KG1 (cell line): ENCODE measurements around the gene C19orf25.
"Not testable (repeated sequence)": the region's sequence is repeated elsewhere in the genome, so short reads cannot be mapped to it uniquely, and the experiment has no call there.

Experiments used
- DNase-seq: peaks from one replicate; lab custom pipeline; 2025; lab: John Stamatoyannopoulos, UW

The C19orf25 gene

GRCh38 chr19:1478934-1479707 lies at the start of gene C19orf25:
TSS of gene C19orf25 (minus strand) at chr19:1479215. CDS start at chr19:1478903, 312 bp downstream.
- peak; percentile 87 for DNase-seq

GRCh38 chr19:1527650-1528309 lies 48.8 kb upstream of the C19orf25 start:
- DNase-seq: no peak

GRCh38 chr19:1526979-1527649 lies 48.1 kb upstream of the C19orf25 start:
- DNase-seq: no peak

- no peak for DNase-seq
These were observed 47.2 kb upstream of the C19orf25 start for GRCh38 chr19:1526066-1526778.

GRCh38 chr19:1525343-1525742 lies 46.3 kb upstream of the C19orf25 start:
- DNase-seq: no peak

- no peak for DNase-seq
These were observed 45.9 kb upstream of the C19orf25 start for GRCh38 chr19:1524972-1525325.

- no peak for DNase-seq
These were observed 45.4 kb upstream of the C19orf25 start for GRCh38 chr19:1524287-1524971.

GRCh38 chr19:1523412-1524286 lies 44.6 kb upstream of the C19orf25 start, which contains the start of gene PLK5:
TSS of gene PLK5 (plus strand) at chr19:1524077. CDS start at chr19:1526997, 2,920 bp downstream.
- no peak for DNase-seq

GRCh38 chr19:1522838-1523237 lies 43.8 kb upstream of the C19orf25 start:
- DNase-seq: no peak

GRCh38 chr19:1522061-1522460 lies 43.0 kb upstream of the C19orf25 start:
- no peak for DNase-seq

- DNase-seq: no peak
These were observed 42.6 kb upstream of the C19orf25 start for GRCh38 chr19:1521636-1522035.

- DNase-seq: no peak
These were observed 41.3 kb upstream of the C19orf25 start for GRCh38 chr19:1520203-1520780.

GRCh38 chr19:1519802-1520201 lies 40.8 kb upstream of the C19orf25 start:
- not testable (repeated sequence) for DNase-seq

- DNase-seq: no peak
These were observed 39.5 kb upstream of the C19orf25 start for GRCh38 chr19:1518471-1518870.

- DNase-seq: no peak
These were observed 37.4 kb upstream of the C19orf25 start for GRCh38 chr19:1516395-1516753.

- no peak for DNase-seq
These were observed 36.1 kb upstream of the C19orf25 start for GRCh38 chr19:1514986-1515721.

GRCh38 chr19:1514295-1514661 lies 35.3 kb upstream of the C19orf25 start:
- DNase-seq: no peak

- no peak for DNase-seq
These were observed 34.7 kb upstream of the C19orf25 start for GRCh38 chr19:1513499-1514294.
